ENCODE data around the gene SYNPO2. TPM values are rescaled to one million over a fixed set of nuclear protein-coding genes. Genes with fewer than 3 reads are reported as not detected.

SYNPO2 gene
- total RNA-seq, 1 donor from 2014 or later, result 26.2 TPM

GRCh38 chr4:119068529-119068962 is 179.9 kb downstream of the SYNPO2 start:
- H3K27ac ChIP-seq, result no peak overlapping the region
- no peaks in the 10 kb centered on the region for H3K9me3 ChIP-seq
- no peaks in the 10 kb centered on the region for H3K36me3 ChIP-seq
- TF ChIP-seq CTCF (IDR thresholded peaks at IDR 0.05), result no peak
- intact Hi-C loops (cut with DNase I), result no loop called here
- H3K27me3 ChIP-seq (ENCODE audit: low read depth), result no peaks in the 10 kb centered on the region
- DNase-seq (no peak), ATAC-seq (no peak)
- no peaks in the 10 kb centered on the region for H3K4me1 ChIP-seq
- no peak overlapping the region for H3K4me3 ChIP-seq

GRCh38 chr4:119070301-119070700 is 181.6 kb downstream of the SYNPO2 start:
- Histone ChIP-seq H3K27me3 (ENCODE audit: low read depth) (no peaks in the 10 kb centered on the region), H3K9me3 (no peaks in the 10 kb centered on the region), H3K27ac (no peak overlapping the region), H3K4me1 (no peaks in the 10 kb centered on the region), H3K36me3 (no peaks in the 10 kb centered on the region), H3K4me3 (no peak overlapping the region)
- intact Hi-C loops (cut with DNase I), result no loop called here
- TF ChIP-seq CTCF (IDR thresholded peaks at IDR 0.05), result no peak
- DNase-seq (no peak), ATAC-seq (no peak)

GRCh38 chr4:119080721-119081541 is 192.3 kb downstream of the SYNPO2 start:
- no peak for DNase-seq
- intact Hi-C loops (cut with DNase I), result no loop called here
- Histone ChIP-seq H3K27me3 (ENCODE audit: low read depth) (no peaks in the 10 kb centered on the region), H3K4me1 (no peaks in the 10 kb centered on the region), H3K9me3 (no peaks in the 10 kb centered on the region), H3K4me3 (no peak overlapping the region), H3K27ac (no peak overlapping the region), H3K36me3 (no peaks in the 10 kb centered on the region)
- no peak for TF ChIP-seq CTCF (IDR thresholded peaks at IDR 0.05)
- ATAC-seq, result no peak

- Histone ChIP-seq H3K27me3 (ENCODE audit: low read depth) (no peaks in the 10 kb centered on the region), H3K4me3 (no peak overlapping the region), H3K4me1 (no peaks in the 10 kb centered on the region), H3K36me3 (no peaks in the 10 kb centered on the region), H3K9me3 (no peaks in the 10 kb centered on the region), H3K27ac (no peak overlapping the region)
- no peak for TF ChIP-seq CTCF (IDR thresholded peaks at IDR 0.05)
- no peak for DNase-seq
- intact Hi-C loops (cut with DNase I), result no loop called here
- ATAC-seq, result no peak
Measured at GRCh38 chr4:119081542-119081859, 192.8 kb downstream of the SYNPO2 start.

- Histone ChIP-seq H3K27ac (no peak overlapping the region), H3K36me3 (no peaks in the 10 kb centered on the region), H3K9me3 (no peaks in the 10 kb centered on the region), H3K27me3 (ENCODE audit: low read depth) (no peaks in the 10 kb centered on the region), H3K4me1 (no peaks in the 10 kb centered on the region), H3K4me3 (no peak overlapping the region)
- ATAC-seq, result peak; percentile 70 to 72
- DNase-seq, result peak; percentile 47
- intact Hi-C loops (cut with DNase I), result no loop called here
- no peak for TF ChIP-seq CTCF (IDR thresholded peaks at IDR 0.05)
Measured at GRCh38 chr4:119081943-119082342, 193.3 kb downstream of the SYNPO2 start.

All from lower lobe of right lung (tissue), 2 donors.